ENCODE measurements around the gene SUSD2. TPM values are rescaled to one million over a fixed set of nuclear protein-coding genes. Genes with fewer than 3 reads are reported as not detected.

The SUSD2 gene
- total RNA-seq (2021) = 0.85 to 1.1 TPM (median 0.94 TPM) in 3 replicates
- Bru-seq, nascent RNA = percentile 6 among the genes with signal in this experiment
- long read RNA-seq, experiment 1, partial matches to known transcripts = 0 of 3 reads
- long read RNA-seq, experiment 1, other reads (novel, unspliced or antisense) = 0 of 3 reads
- long read RNA-seq, experiment 2, partial matches to known transcripts = 0 of 1 reads
- long read RNA-seq, experiment 2, other reads (novel, unspliced or antisense) = 0 of 1 reads
- long read RNA-seq, experiment 3 = 0 reads

- Mint-ChIP-seq H3K4me1 (peaks cover 7% of the 10 kb centered on the region), H3K9me3 (no peaks in the 10 kb centered on the region), H3K36me3 (no peaks in the 10 kb centered on the region), H3K27ac (no peak within 1 kb of the TSS), H3K4me3 (no peak within 1 kb of the TSS), H3K27me3 (ENCODE audit: low read depth) (no peaks in the 10 kb centered on the region)
- ChIA-PET CTCF (interaction anchor here (0.6 to 4.6 kb wide), 16 partner anchors 8 to 79 kb away, joined by 3 to 74 read pairs (median 4); no protein-coding TSS in a partner anchor), POLR2A (interaction anchor here (0.6 to 1.3 kb wide), 2 partner anchors 25 to 251 kb away, joined by 3 read pairs; no protein-coding TSS in a partner anchor)
- ATAC-seq = peak; percentile 68
- peak; percentile 44 for DNase-seq (ENCODE audit: low spot score)
- TF ChIP-seq ELF4 (CRISPR knock-in tag; IDR thresholded peaks at IDR 0.05; ENCODE audit: low read depth) (no peak), NR3C1 (CRISPR knock-in tag; conservative IDR thresholded peaks at IDR 0.05; ENCODE audit: low read depth) (no peak), JAZF1 (CRISPR knock-in tag; IDR thresholded peaks at IDR 0.05) (no peak), NFE2L1 (CRISPR knock-in tag; IDR thresholded peaks at IDR 0.05) (no peak), GABPB1 (CRISPR knock-in tag; IDR thresholded peaks at IDR 0.05) (0 out of 2 replicates have a peak, but pooled peaks have one; percentile 12), IRF2 (CRISPR knock-in tag; IDR thresholded peaks at IDR 0.05; ENCODE audit: borderline replicate concordance, low read depth) (no peak)
These were observed at the start of gene SUSD2 for GRCh38 chr22:24181088-24181995. SUSD2 (plus strand) TSS chr22:24181487; CDS start chr22:24181520, 33 bp downstream.

GRCh38 chr22:24133187-24133965, 47.9 kb upstream of the SUSD2 start:
- TF ChIP-seq MAX (CRISPR knock-in tag; IDR thresholded peaks at IDR 0.05) = no peak
- TF ChIP-seq, protein P1, sequence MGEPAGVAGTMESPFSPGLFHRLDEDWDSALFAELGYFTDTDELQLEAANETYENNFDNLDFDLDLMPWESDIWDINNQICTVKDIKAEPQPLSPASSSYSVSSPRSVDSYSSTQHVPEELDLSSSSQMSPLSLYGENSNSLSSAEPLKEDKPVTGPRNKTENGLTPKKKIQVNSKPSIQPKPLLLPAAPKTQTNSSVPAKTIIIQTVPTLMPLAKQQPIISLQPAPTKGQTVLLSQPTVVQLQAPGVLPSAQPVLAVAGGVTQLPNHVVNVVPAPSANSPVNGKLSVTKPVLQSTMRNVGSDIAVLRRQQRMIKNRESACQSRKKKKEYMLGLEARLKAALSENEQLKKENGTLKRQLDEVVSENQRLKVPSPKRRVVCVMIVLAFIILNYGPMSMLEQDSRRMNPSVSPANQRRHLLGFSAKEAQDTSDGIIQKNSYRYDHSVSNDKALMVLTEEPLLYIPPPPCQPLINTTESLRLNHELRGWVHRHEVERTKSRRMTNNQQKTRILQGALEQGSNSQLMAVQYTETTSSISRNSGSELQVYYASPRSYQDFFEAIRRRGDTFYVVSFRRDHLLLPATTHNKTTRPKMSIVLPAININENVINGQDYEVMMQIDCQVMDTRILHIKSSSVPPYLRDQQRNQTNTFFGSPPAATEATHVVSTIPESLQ (CRISPR knock-in tag; IDR thresholded peaks at IDR 0.05) = no peak
- no peak for TF ChIP-seq ATF1 (CRISPR knock-in tag; IDR thresholded peaks at IDR 0.05)
- no peak for TF ChIP-seq ATF2 (CRISPR knock-in tag; IDR thresholded peaks at IDR 0.05; ENCODE audit: borderline replicate concordance, low read depth)
- TF ChIP-seq NFATC4 (CRISPR knock-in tag; IDR thresholded peaks at IDR 0.05) = no peak
- TF ChIP-seq, protein P2, sequence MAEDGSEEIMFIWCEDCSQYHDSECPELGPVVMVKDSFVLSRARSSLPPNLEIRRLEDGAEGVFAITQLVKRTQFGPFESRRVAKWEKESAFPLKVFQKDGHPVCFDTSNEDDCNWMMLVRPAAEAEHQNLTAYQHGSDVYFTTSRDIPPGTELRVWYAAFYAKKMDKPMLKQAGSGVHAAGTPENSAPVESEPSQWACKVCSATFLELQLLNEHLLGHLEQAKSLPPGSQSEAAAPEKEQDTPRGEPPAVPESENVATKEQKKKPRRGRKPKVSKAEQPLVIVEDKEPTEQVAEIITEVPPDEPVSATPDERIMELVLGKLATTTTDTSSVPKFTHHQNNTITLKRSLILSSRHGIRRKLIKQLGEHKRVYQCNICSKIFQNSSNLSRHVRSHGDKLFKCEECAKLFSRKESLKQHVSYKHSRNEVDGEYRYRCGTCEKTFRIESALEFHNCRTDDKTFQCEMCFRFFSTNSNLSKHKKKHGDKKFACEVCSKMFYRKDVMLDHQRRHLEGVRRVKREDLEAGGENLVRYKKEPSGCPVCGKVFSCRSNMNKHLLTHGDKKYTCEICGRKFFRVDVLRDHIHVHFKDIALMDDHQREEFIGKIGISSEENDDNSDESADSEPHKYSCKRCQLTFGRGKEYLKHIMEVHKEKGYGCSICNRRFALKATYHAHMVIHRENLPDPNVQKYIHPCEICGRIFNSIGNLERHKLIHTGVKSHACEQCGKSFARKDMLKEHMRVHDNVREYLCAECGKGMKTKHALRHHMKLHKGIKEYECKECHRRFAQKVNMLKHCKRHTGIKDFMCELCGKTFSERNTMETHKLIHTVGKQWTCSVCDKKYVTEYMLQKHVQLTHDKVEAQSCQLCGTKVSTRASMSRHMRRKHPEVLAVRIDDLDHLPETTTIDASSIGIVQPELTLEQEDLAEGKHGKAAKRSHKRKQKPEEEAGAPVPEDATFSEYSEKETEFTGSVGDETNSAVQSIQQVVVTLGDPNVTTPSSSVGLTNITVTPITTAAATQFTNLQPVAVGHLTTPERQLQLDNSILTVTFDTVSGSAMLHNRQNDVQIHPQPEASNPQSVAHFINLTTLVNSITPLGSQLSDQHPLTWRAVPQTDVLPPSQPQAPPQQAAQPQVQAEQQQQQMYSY (CRISPR knock-in tag; IDR thresholded peaks at IDR 0.05) = no peak
- no peak for TF ChIP-seq RORB (CRISPR knock-in tag; IDR thresholded peaks at IDR 0.05)
- TF ChIP-seq NR3C1 (CRISPR knock-in tag; conservative IDR thresholded peaks at IDR 0.05; ENCODE audit: low read depth) = no peak
- TF ChIP-seq ZNF121 (CRISPR knock-in tag; IDR thresholded peaks at IDR 0.05) = no peak
- TF ChIP-seq ATF3 (CRISPR knock-in tag; conservative IDR thresholded peaks at IDR 0.05) = no peak
- no peak overlapping the region for H3K4me3 Mint-ChIP-seq
- peak; percentile 42 for DNase-seq (ENCODE audit: low spot score)

More at GRCh38 chr22:24133187-24133965, 47.9 kb upstream of the SUSD2 start:
- Mint-ChIP-seq H3K9me3 (no peaks in the 10 kb centered on the region), H3K4me1 (peaks cover 4% of the 10 kb centered on the region; the same call in 1 of the 2 replicates), H3K36me3 (peaks cover 14% of the 10 kb centered on the region), H3K27me3 (ENCODE audit: low read depth) (no peaks in the 10 kb centered on the region), H3K27ac (peak overlapping the region; percentile 80; the same call in 1 of the 2 replicates)
- ChIA-PET CTCF (interaction anchor here (0.6 to 7.7 kb wide), 23 partner anchors 10 to 419 kb away, joined by 3 to 81 read pairs (median 4); partner anchors contain the start of genes SLC2A11 and SUSD2), POLR2A (no interaction called here)
- ATAC-seq = peak; percentile 74

Measured in WTC11 (cell line).